ENCODE measurements around the gene DDAH1.
"Not testable (repeated sequence)": the region's sequence is repeated elsewhere in the genome, so short reads cannot be mapped to it uniquely, and the experiment has no call there.

DDAH1 gene

GRCh38 chr1:85471558-85471957, 6.6 kb upstream of the DDAH1 start:
- no peak for DNase-seq (ENCODE audit: low read depth)
- H3K4me3 ChIP-seq (ENCODE audit: low read length) = no peak overlapping the region
- no peak for TF ChIP-seq CTCF (conservative IDR thresholded peaks at IDR 0.05; ENCODE audit: low read depth, low read length)

GRCh38 chr1:85470130-85470529, 5.2 kb upstream of the DDAH1 start:
- H3K4me3 ChIP-seq (ENCODE audit: low read length); DNase-seq (ENCODE audit: low read depth): not testable (repeated sequence)

- H3K4me3 ChIP-seq (ENCODE audit: low read length) = no peak overlapping the region
- DNase-seq (ENCODE audit: low read depth) = no peak
- no peak for TF ChIP-seq CTCF (conservative IDR thresholded peaks at IDR 0.05; ENCODE audit: low read depth, low read length)
Measured at GRCh38 chr1:85467929-85468540, 3.1 kb upstream of the DDAH1 start.

- DNase-seq (ENCODE audit: low read depth) = no peak
- no peak overlapping the region for H3K4me3 ChIP-seq (ENCODE audit: low read length)
- TF ChIP-seq CTCF (conservative IDR thresholded peaks at IDR 0.05; ENCODE audit: low read depth, low read length) = no peak
Measured at GRCh38 chr1:85467036-85467435, 2.1 kb upstream of the DDAH1 start.

- peak overlapping the region; percentile 69 for H3K4me3 ChIP-seq (ENCODE audit: low read length)
- no peak for TF ChIP-seq CTCF (conservative IDR thresholded peaks at IDR 0.05; ENCODE audit: low read depth, low read length)
- no peak for DNase-seq (ENCODE audit: low read depth)
Measured at GRCh38 chr1:85465786-85466134, 801 bp upstream of the DDAH1 start.

GRCh38 chr1:85464497-85465098, 361 bp downstream of the DDAH1 start:
- no peak for TF ChIP-seq CTCF (conservative IDR thresholded peaks at IDR 0.05; ENCODE audit: low read depth, low read length)
- peak overlapping the region; percentile 83 for H3K4me3 ChIP-seq (ENCODE audit: low read length)
- DNase-seq (ENCODE audit: low read depth) = no peak

- DNase-seq (ENCODE audit: low read depth) = no peak
- peak overlapping the region; percentile 83 for H3K4me3 ChIP-seq (ENCODE audit: low read length)
Measured at GRCh38 chr1:85463731-85464496, 1.0 kb downstream of the DDAH1 start.

More at GRCh38 chr1:85463731-85464496, 1.0 kb downstream of the DDAH1 start:
- TF ChIP-seq CTCF (conservative IDR thresholded peaks at IDR 0.05; ENCODE audit: low read depth, low read length) = peak; percentile 5
